ENCODE measurements around the gene SYT1. TPM values are rescaled to one million over a fixed set of nuclear protein-coding genes. Genes with fewer than 3 reads are reported as not detected.
A peak's percentile ranks its signal among the peaks of the same experiment; 100 is the strongest.

The SYT1 gene
- total RNA-seq, 1 experiment from 2014 or later = 0.63 TPM

GRCh38 chr12:79337662-79338290, 473.2 kb downstream of the SYT1 start:
- no peak for DNase-seq (ENCODE audit: low read depth)

GRCh38 chr12:79344855-79345847, 480.6 kb downstream of the SYT1 start:
- peak; percentile 44 for DNase-seq (ENCODE audit: low read depth)

- DNase-seq (ENCODE audit: low read depth) = no peak
Measured at GRCh38 chr12:79347866-79348265, 483.3 kb downstream of the SYT1 start.

GRCh38 chr12:79351251-79351650, 486.7 kb downstream of the SYT1 start:
- DNase-seq (ENCODE audit: low read depth) = no peak

- DNase-seq (ENCODE audit: low read depth) = no peak
Measured at GRCh38 chr12:79356216-79356615, 491.6 kb downstream of the SYT1 start.

- no peak for DNase-seq (ENCODE audit: low read depth)
Measured at GRCh38 chr12:79357048-79357447, 492.5 kb downstream of the SYT1 start.

- peak; percentile 7 for DNase-seq (ENCODE audit: low read depth)
Measured at GRCh38 chr12:79358716-79359300, 494.2 kb downstream of the SYT1 start.

- no peak for DNase-seq (ENCODE audit: low read depth)
Measured at GRCh38 chr12:79360286-79360685, 495.7 kb downstream of the SYT1 start.

- DNase-seq (ENCODE audit: low read depth) = no peak
Measured at GRCh38 chr12:79360936-79361335, 496.4 kb downstream of the SYT1 start.

GRCh38 chr12:79364197-79364596, 499.6 kb downstream of the SYT1 start:
- no peak for DNase-seq (ENCODE audit: low read depth)

- no peak for DNase-seq (ENCODE audit: low read depth)
Measured at GRCh38 chr12:79366374-79366773, 501.8 kb downstream of the SYT1 start.

- DNase-seq (ENCODE audit: low read depth) = no peak
Measured at GRCh38 chr12:79367032-79367589, 502.5 kb downstream of the SYT1 start.

GRCh38 chr12:79370021-79370420, 505.4 kb downstream of the SYT1 start:
- DNase-seq (ENCODE audit: low read depth) = no peak

GRCh38 chr12:79371226-79371625, 506.7 kb downstream of the SYT1 start:
- DNase-seq (ENCODE audit: low read depth) = no peak

- DNase-seq (ENCODE audit: low read depth) = peak; percentile 28
Measured at GRCh38 chr12:79373896-79374499, 509.4 kb downstream of the SYT1 start.

- DNase-seq (ENCODE audit: low read depth) = peak; percentile 8
Measured at GRCh38 chr12:79374545-79374944, 510.0 kb downstream of the SYT1 start.

GRCh38 chr12:79375050-79375449, 510.5 kb downstream of the SYT1 start:
- no peak for DNase-seq (ENCODE audit: low read depth)

- no peak for DNase-seq (ENCODE audit: low read depth)
Measured at GRCh38 chr12:79378496-79378895, 513.9 kb downstream of the SYT1 start.

- DNase-seq (ENCODE audit: low read depth) = no peak
Measured at GRCh38 chr12:79380402-79380801, 515.8 kb downstream of the SYT1 start.

GRCh38 chr12:79381248-79382208, 517.0 kb downstream of the SYT1 start:
- no peak for DNase-seq (ENCODE audit: low read depth)
